Large intestine (tissue), 3 donors: ENCODE results near the gene SIPA1L3. TPM values are rescaled to one million over a fixed set of nuclear protein-coding genes. Genes with fewer than 3 reads are reported as not detected.

Source experiments
- DNase-seq, 2 donors: peaks; one replicate each; pipeline versions ENCODE4 v3.0.0 to v3.0.0-alpha.2; 2013
- H3K27ac ChIP-seq: one replicate; pipeline ENCODE4 v1.5.1; 2013; ENCODE audit warnings: low read length
- H3K27me3 ChIP-seq: 2 replicates; pipeline ENCODE4 v1.6.1; 2013; ENCODE audit warnings: low read length; ENCODE audit not compliant: control insufficient read depth, insufficient read depth
- H3K36me3 ChIP-seq: 2 replicates; pipeline ENCODE4 v1.6.1; 2013; ENCODE audit warnings: low read length; ENCODE audit not compliant: control insufficient read depth, insufficient read depth
- H3K4me1 ChIP-seq: one replicate; pipeline ENCODE4 v1.6.1; 2013; ENCODE audit warnings: low read length; ENCODE audit not compliant: control insufficient read depth, insufficient read depth
- H3K4me3 ChIP-seq: one replicate; pipeline ENCODE4 v1.5.1; 2013; ENCODE audit warnings: low read length
- H3K9me3 ChIP-seq: one replicate; pipeline ENCODE4 v1.6.1; 2013; ENCODE audit warnings: mild to moderate bottlenecking, low read depth, low read length, moderate library complexity; ENCODE audit not compliant: control insufficient read depth
- WGBS: methylation state at CpG from one replicate; pipeline ENCODE4 v1.1.5; 2013; ENCODE audit warnings: low lambda C conversion rate; ENCODE audit not compliant: insufficient coverage; 5-methylcytosine and 5-hydroxymethylcytosine counted together
- polyA plus RNA-seq: library from polyadenylated mRNA; unstranded; fragments of 120-200 nt; gene quantifications from one replicate; pipeline ENCODE4 v1.2.1, GENCODE V29; 2013

The SIPA1L3 gene
- polyA plus RNA-seq, 1 donor = 70.0 TPM

- no peak overlapping the region for H3K27ac ChIP-seq
- H3K9me3 ChIP-seq = peaks cover 11% of the 10 kb centered on the region
- H3K4me3 ChIP-seq = no peak overlapping the region
- no CpG with 5 or more reads among the region's 15 CpGs for WGBS
- H3K4me1 ChIP-seq = no peaks in the 10 kb centered on the region
- no peaks in the 10 kb centered on the region for H3K27me3 ChIP-seq
- H3K36me3 ChIP-seq = peaks cover 31% of the 10 kb centered on the region
- DNase-seq = no peak
Observed at GRCh38 chr19:38078302-38078930, 171.4 kb downstream of the SIPA1L3 start.

GRCh38 chr19:38079926-38080380, 172.9 kb downstream of the SIPA1L3 start:
- peaks cover 34% of the 10 kb centered on the region for H3K36me3 ChIP-seq
- no peaks in the 10 kb centered on the region for H3K27me3 ChIP-seq
- H3K4me3 ChIP-seq = no peak overlapping the region
- no peaks in the 10 kb centered on the region for H3K4me1 ChIP-seq
- WGBS = no CpG with 5 or more reads among the region's 1 CpG
- peaks cover 11% of the 10 kb centered on the region for H3K9me3 ChIP-seq
- H3K27ac ChIP-seq = no peak overlapping the region
- DNase-seq = no peak

- Histone ChIP-seq H3K4me3 (no peak overlapping the region), H3K27ac (no peak overlapping the region)
Observed at GRCh38 chr19:38081547-38082255, 174.7 kb downstream of the SIPA1L3 start.

GRCh38 chr19:38082256-38083118, 175.5 kb downstream of the SIPA1L3 start:
- WGBS = no CpG with 5 or more reads among the region's 78 CpGs
- Histone ChIP-seq H3K4me3 (no peak overlapping the region), H3K4me1 (no peaks in the 10 kb centered on the region), H3K36me3 (peaks cover 46% of the 10 kb centered on the region), H3K27me3 (no peaks in the 10 kb centered on the region), H3K27ac (no peak overlapping the region), H3K9me3 (peaks cover 11% of the 10 kb centered on the region)
- no peak for DNase-seq

More at GRCh38 chr19:38081547-38082255, 174.7 kb downstream of the SIPA1L3 start:
- WGBS = no CpG with 5 or more reads among the region's 51 CpGs
- Histone ChIP-seq H3K36me3 (peaks cover 39% of the 10 kb centered on the region), H3K4me1 (no peaks in the 10 kb centered on the region), H3K9me3 (peaks cover 11% of the 10 kb centered on the region), H3K27me3 (no peaks in the 10 kb centered on the region)
- no peak for DNase-seq

- no peaks in the 10 kb centered on the region for H3K4me1 ChIP-seq
- 100% methylated on average over 2 of the region's 7 CpGs for WGBS
- no peak for DNase-seq
- H3K27me3 ChIP-seq = no peaks in the 10 kb centered on the region
- no peak overlapping the region for H3K27ac ChIP-seq
- H3K9me3 ChIP-seq = peaks cover 11% of the 10 kb centered on the region
- no peak overlapping the region for H3K4me3 ChIP-seq
- peaks cover 55% of the 10 kb centered on the region for H3K36me3 ChIP-seq
Observed at GRCh38 chr19:38084196-38084595, 177.2 kb downstream of the SIPA1L3 start.

- Histone ChIP-seq H3K4me1 (no peaks in the 10 kb centered on the region), H3K9me3 (no peaks in the 10 kb centered on the region), H3K27ac (no peak overlapping the region), H3K36me3 (peaks cover 63% of the 10 kb centered on the region), H3K27me3 (no peaks in the 10 kb centered on the region), H3K4me3 (no peak overlapping the region)
- DNase-seq = no peak
- no CpG with 5 or more reads among the region's 1 CpG for WGBS
Observed at GRCh38 chr19:38089440-38089839, 182.4 kb downstream of the SIPA1L3 start.

- Histone ChIP-seq H3K4me3 (no peak overlapping the region), H3K4me1 (no peaks in the 10 kb centered on the region), H3K36me3 (peaks cover 55% of the 10 kb centered on the region), H3K27me3 (no peaks in the 10 kb centered on the region), H3K27ac (no peak overlapping the region), H3K9me3 (no peaks in the 10 kb centered on the region)
- DNase-seq = no peak
- WGBS = no CpG with 5 or more reads among the region's 8 CpGs
Observed at GRCh38 chr19:38093154-38093553, 186.1 kb downstream of the SIPA1L3 start.

GRCh38 chr19:38093587-38093986, 186.6 kb downstream of the SIPA1L3 start:
- Histone ChIP-seq H3K4me1 (no peaks in the 10 kb centered on the region), H3K36me3 (peaks cover 53% of the 10 kb centered on the region), H3K4me3 (no peak overlapping the region), H3K27me3 (no peaks in the 10 kb centered on the region), H3K27ac (no peak overlapping the region), H3K9me3 (no peaks in the 10 kb centered on the region)
- no peak for DNase-seq
- no CpG with 5 or more reads among the region's 6 CpGs for WGBS

- no CpG with 5 or more reads among the region's 17 CpGs for WGBS
- H3K9me3 ChIP-seq = peaks cover 3% of the 10 kb centered on the region
- H3K27ac ChIP-seq = no peak overlapping the region
- H3K4me3 ChIP-seq = no peak overlapping the region
- H3K27me3 ChIP-seq = no peaks in the 10 kb centered on the region
- DNase-seq = peak; percentile 39 to 52
- no peaks in the 10 kb centered on the region for H3K4me1 ChIP-seq
- H3K36me3 ChIP-seq = peaks cover 51% of the 10 kb centered on the region
Observed at GRCh38 chr19:38095411-38096308, 188.7 kb downstream of the SIPA1L3 start.
